Trophoblast cell (in vitro differentiated cells and primary cell): Measurements from ENCODE around the gene CEBPE.

ENCODE experiments used
- DNase-seq, 2 donors: peaks; one replicate each; pipeline ENCODE4 v3.0.0-alpha.2; 2016
- H2AFZ ChIP-seq: 2 replicates; pipeline ENCODE4 v1.6.1; 2013; ENCODE audit warnings: low read length, moderate library complexity, mild to moderate bottlenecking; ENCODE audit not compliant: insufficient read depth, poor library complexity
- H2AK5ac ChIP-seq: 2 replicates; pipeline ENCODE4 v1.6.1; 2013; ENCODE audit warnings: mild to moderate bottlenecking, low read length
- H2BK120ac ChIP-seq: 2 replicates; pipeline ENCODE4 v1.6.1; 2013; ENCODE audit warnings: low read length, mild to moderate bottlenecking, moderate library complexity; ENCODE audit not compliant: insufficient read depth, poor library complexity
- H2BK12ac ChIP-seq: 2 replicates; pipeline ENCODE4 v1.6.1; 2013; ENCODE audit warnings: mild to moderate bottlenecking, low read length, moderate library complexity
- H2BK5ac ChIP-seq: 2 replicates; pipeline ENCODE4 v1.6.1; 2013; ENCODE audit warnings: low read length, low read depth, moderate library complexity, mild to moderate bottlenecking; ENCODE audit not compliant: poor library complexity
- H3K14ac ChIP-seq: 2 replicates; pipeline ENCODE4 v1.6.1; 2013; ENCODE audit warnings: mild to moderate bottlenecking, low read length
- H3K18ac ChIP-seq: 2 replicates; pipeline ENCODE4 v1.6.1; 2013; ENCODE audit warnings: mild to moderate bottlenecking, low read length
- H3K23ac ChIP-seq: 2 replicates; pipeline ENCODE4 v1.6.1; 2013; ENCODE audit warnings: low read length
- H3K27ac ChIP-seq: 2 replicates; pipeline ENCODE4 v1.5.1; 2013; ENCODE audit warnings: low read depth, mild to moderate bottlenecking, inconsistent platforms, low read length, moderate library complexity
- H3K27me3 ChIP-seq: 2 replicates; pipeline ENCODE4 v1.6.1; 2013; ENCODE audit warnings: inconsistent platforms, mild to moderate bottlenecking, low read length, moderate library complexity; ENCODE audit not compliant: insufficient read depth
- H3K36me3 ChIP-seq, 2 experiments: 1 replicate in 1 of 2; 2 replicates in 1 of 2; pipeline ENCODE4 v1.6.1; 2013; ENCODE audit warnings: low read length in 2 of 2, mild to moderate bottlenecking in 2 of 2, moderate library complexity in 1 of 2; ENCODE audit not compliant: insufficient read depth in 2 of 2, control insufficient read depth in 1 of 2
- H3K4ac ChIP-seq: 2 replicates; pipeline ENCODE4 v1.6.1; 2013; ENCODE audit warnings: low read depth, mild to moderate bottlenecking, low read length, moderate library complexity
- H3K4me1 ChIP-seq, 2 experiments: 1 replicate in 1 of 2; 2 replicates in 1 of 2; pipeline ENCODE4 v1.6.1; 2013; ENCODE audit warnings: low read length in 2 of 2, mild to moderate bottlenecking in 2 of 2, moderate library complexity in 1 of 2; ENCODE audit not compliant: insufficient read depth in 2 of 2, control insufficient read depth in 1 of 2
- H3K4me2 ChIP-seq: 2 replicates; pipeline ENCODE4 v1.6.1; 2013; ENCODE audit warnings: inconsistent platforms, mild to moderate bottlenecking, low read length, moderate library complexity
- H3K4me3 ChIP-seq: 2 replicates; pipeline ENCODE4 v1.5.1; 2013; ENCODE audit warnings: mild to moderate bottlenecking, low read depth, low read length, inconsistent platforms
- H3K79me1 ChIP-seq: one replicate; pipeline ENCODE4 v1.6.1; 2013; ENCODE audit warnings: low read length
- H3K79me2 ChIP-seq: 2 replicates; pipeline ENCODE4 v1.6.1; 2013; ENCODE audit warnings: low read length, mild to moderate bottlenecking; ENCODE audit not compliant: control insufficient read depth, insufficient read depth, poor library complexity
- H3K9ac ChIP-seq: 2 replicates; pipeline ENCODE4 v1.6.1; 2013; ENCODE audit warnings: mild to moderate bottlenecking, low read length
- H3K9me3 ChIP-seq: 2 replicates; pipeline ENCODE4 v1.6.1; 2013; ENCODE audit warnings: low read depth, mild to moderate bottlenecking, control low read depth, inconsistent platforms, low read length; ENCODE audit not compliant: insufficient read depth
- H4K12ac ChIP-seq: 2 replicates; pipeline ENCODE4 v1.6.1; 2013; ENCODE audit warnings: low read depth, mild to moderate bottlenecking, low read length, moderate library complexity
- H4K8ac ChIP-seq: 2 replicates; pipeline ENCODE4 v1.6.1; 2013; ENCODE audit warnings: low read depth, mild to moderate bottlenecking, low read length, moderate library complexity
- H4K91ac ChIP-seq: one replicate; pipeline ENCODE4 v1.6.1; 2013; ENCODE audit warnings: low read depth, mild to moderate bottlenecking, low read length, moderate library complexity
- WGBS: extraction: QIAGEN DNeasy Blood & Tissue Kit; methylation state at CpG from one replicate; pipeline ENCODE4 v1.1.7; 2013; ENCODE audit warnings: missing lambda C conversion rate; ENCODE audit not compliant: insufficient read length, insufficient coverage; ENCODE audit errors: extremely low coverage; 5-methylcytosine and 5-hydroxymethylcytosine counted together

CEBPE gene

GRCh38 chr14:23093104-23093503, 26.0 kb downstream of the CEBPE start:
- H3K18ac ChIP-seq, result no peak overlapping the region
- H2AFZ ChIP-seq, result no peak overlapping the region
- no peak overlapping the region for H4K8ac ChIP-seq
- DNase-seq, result no peak
- H2AK5ac ChIP-seq, result no peak overlapping the region
- no peak overlapping the region for H3K27ac ChIP-seq
- no peaks in the 10 kb centered on the region for H3K27me3 ChIP-seq
- H4K12ac ChIP-seq, result no peak overlapping the region
- H2BK12ac ChIP-seq, result no peak overlapping the region
- peaks cover 5 to 9% of the 10 kb centered on the region in 2 experiments for H3K4me1 ChIP-seq
- no peak overlapping the region for H2BK120ac ChIP-seq
- peaks cover 12% of the 10 kb centered on the region for H3K79me1 ChIP-seq
- H2BK5ac ChIP-seq, result no peak overlapping the region
- H4K91ac ChIP-seq, result no peak overlapping the region
- no peak overlapping the region for H3K9ac ChIP-seq
- H3K36me3 ChIP-seq, result peaks cover 17 to 32% of the 10 kb centered on the region in 2 experiments
- H3K14ac ChIP-seq, result no peak overlapping the region
- H3K9me3 ChIP-seq, result no peaks in the 10 kb centered on the region
- no CpG with 5 or more reads among the region's 2 CpGs for WGBS
- H3K79me2 ChIP-seq, result peaks cover 17% of the 10 kb centered on the region
- peak overlapping the region; percentile 98 for H3K4ac ChIP-seq
- H3K23ac ChIP-seq, result no peak overlapping the region
- H3K4me2 ChIP-seq, result no peak overlapping the region
- no peak overlapping the region for H3K4me3 ChIP-seq

- no peak overlapping the region for H3K23ac ChIP-seq
- no peak overlapping the region for H4K91ac ChIP-seq
- no peak overlapping the region for H3K4me3 ChIP-seq
- peaks cover 14 to 26% of the 10 kb centered on the region in 2 experiments for H3K36me3 ChIP-seq
- H2BK5ac ChIP-seq, result no peak overlapping the region
- no peak overlapping the region for H4K8ac ChIP-seq
- no peaks in the 10 kb centered on the region for H3K27me3 ChIP-seq
- no peaks in the 10 kb centered on the region for H3K9me3 ChIP-seq
- peaks cover 3 to 4% of the 10 kb centered on the region in 2 experiments for H3K4me1 ChIP-seq
- no CpG with 5 or more reads among the region's 12 CpGs for WGBS
- no peak overlapping the region for H2AK5ac ChIP-seq
- no peak overlapping the region for H3K27ac ChIP-seq
- no peak overlapping the region for H2BK120ac ChIP-seq
- no peak overlapping the region for H3K18ac ChIP-seq
- H2BK12ac ChIP-seq, result no peak overlapping the region
- H3K4ac ChIP-seq, result peak overlapping the region; percentile 4
- H2AFZ ChIP-seq, result no peak overlapping the region
- H3K9ac ChIP-seq, result no peak overlapping the region
- no peak overlapping the region for H3K14ac ChIP-seq
- no peak for DNase-seq
- H3K79me2 ChIP-seq, result peaks cover 16% of the 10 kb centered on the region
- no peak overlapping the region for H3K4me2 ChIP-seq
- no peak overlapping the region for H4K12ac ChIP-seq
- peaks cover 12% of the 10 kb centered on the region for H3K79me1 ChIP-seq
Observed at GRCh38 chr14:23091294-23092225, 27.5 kb downstream of the CEBPE start.

GRCh38 chr14:23090254-23090636, 28.8 kb downstream of the CEBPE start:
- H3K4ac ChIP-seq, result no peak overlapping the region
- no peak overlapping the region for H2AK5ac ChIP-seq
- no peak overlapping the region for H2BK12ac ChIP-seq
- no peak overlapping the region for H3K23ac ChIP-seq
- peaks cover 14 to 30% of the 10 kb centered on the region in 2 experiments for H3K36me3 ChIP-seq
- no CpG with 5 or more reads among the region's 4 CpGs for WGBS
- no peak overlapping the region for H2BK5ac ChIP-seq
- no peak overlapping the region for H3K14ac ChIP-seq
- H3K4me3 ChIP-seq, result no peak overlapping the region
- H3K27me3 ChIP-seq, result no peaks in the 10 kb centered on the region
- no peak overlapping the region for H2BK120ac ChIP-seq
- H3K79me2 ChIP-seq, result peaks cover 12% of the 10 kb centered on the region
- no peak overlapping the region for H3K18ac ChIP-seq
- H2AFZ ChIP-seq, result no peak overlapping the region
- peaks cover 2% of the 10 kb centered on the region in 2 experiments for H3K4me1 ChIP-seq
- H4K91ac ChIP-seq, result no peak overlapping the region
- no peaks in the 10 kb centered on the region for H3K9me3 ChIP-seq
- H3K4me2 ChIP-seq, result no peak overlapping the region
- no peak overlapping the region for H4K12ac ChIP-seq
- H3K79me1 ChIP-seq, result peaks cover 7% of the 10 kb centered on the region
- DNase-seq, result no peak
- no peak overlapping the region for H4K8ac ChIP-seq
- no peak overlapping the region for H3K9ac ChIP-seq
- H3K27ac ChIP-seq, result no peak overlapping the region

DNA sequence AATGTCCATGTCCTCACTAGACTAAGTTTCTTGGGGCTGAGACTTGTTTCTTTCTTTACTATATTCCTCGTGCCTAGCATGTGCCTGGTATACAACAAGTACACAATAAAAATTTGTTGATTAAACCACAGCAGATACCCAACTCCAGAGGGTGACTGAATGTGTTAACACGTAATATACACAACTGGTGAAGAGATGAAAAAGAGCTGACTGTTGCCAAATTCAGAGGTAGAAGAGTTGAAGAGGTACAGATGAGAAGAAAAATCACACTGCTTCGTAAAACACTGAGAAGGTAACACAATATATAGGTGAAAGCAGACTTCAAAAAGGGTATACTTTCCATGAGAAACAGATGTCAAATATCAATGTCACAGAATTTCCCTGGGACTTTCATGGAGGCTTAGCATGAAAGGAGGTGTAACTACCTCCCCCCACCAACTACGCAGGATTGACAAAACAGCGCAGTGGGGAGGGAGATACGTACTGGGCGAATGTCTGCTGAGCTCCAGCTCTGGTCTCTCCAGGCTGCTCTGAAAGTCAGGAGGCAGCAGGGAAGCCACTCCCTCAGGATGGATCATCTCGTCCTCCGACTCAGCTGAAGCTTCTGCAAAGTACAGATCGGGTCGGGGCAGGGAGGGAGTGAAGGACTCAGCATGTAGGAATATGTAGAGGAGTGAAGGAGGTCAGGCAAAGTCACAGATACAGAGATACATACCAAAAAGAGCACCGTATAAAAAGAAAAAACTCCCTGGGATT, 29.4 kb downstream of the CEBPE start:
- Histone ChIP-seq H3K27ac (no peak overlapping the region), H3K4me3 (no peak overlapping the region), H3K9ac (no peak overlapping the region), H3K4me2 (no peak overlapping the region), H2BK5ac (no peak overlapping the region), H3K79me1 (peaks cover 4% of the 10 kb centered on the region), H2AK5ac (no peak overlapping the region), H3K14ac (no peak overlapping the region), H3K18ac (peak overlapping the region; percentile 33), H2BK12ac (no peak overlapping the region), H3K9me3 (no peaks in the 10 kb centered on the region), H3K4me1 (peaks cover 2% of the 10 kb centered on the region in 2 experiments), H4K8ac (no peak overlapping the region), H2AFZ (no peak overlapping the region), H4K91ac (no peak overlapping the region), H3K27me3 (no peaks in the 10 kb centered on the region), H3K36me3 (peaks cover 18 to 34% of the 10 kb centered on the region in 2 experiments), H3K79me2 (peaks cover 9% of the 10 kb centered on the region), H3K23ac (no peak overlapping the region), H4K12ac (no peak overlapping the region), H3K4ac (peak overlapping the region; percentile 84), H2BK120ac (no peak overlapping the region)
- no peak for DNase-seq
- WGBS, result no CpG with 5 or more reads among the region's 12 CpGs
